ENCODE results near the gene MED27.

The MED27 gene

DNA sequence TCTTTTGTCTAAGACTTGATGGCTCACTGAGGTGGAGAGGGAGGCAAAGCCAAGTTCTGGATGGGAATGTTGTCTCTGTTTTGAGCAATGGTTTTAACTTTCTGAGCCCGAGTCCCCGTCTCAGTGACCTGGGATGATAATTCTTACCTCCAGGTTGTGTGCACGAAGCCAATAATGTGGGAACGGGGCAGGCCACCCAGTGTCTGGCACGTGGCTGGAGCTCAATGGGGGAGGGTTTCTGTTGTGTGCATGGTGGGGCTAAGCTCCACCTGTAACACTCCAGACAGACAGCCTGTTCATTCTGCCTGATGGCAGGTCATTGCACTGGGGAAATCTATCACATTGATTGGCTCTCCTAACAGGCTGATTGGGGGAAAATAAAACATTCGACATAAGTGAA is 45.1 kb upstream of the MED27 start:
- TF ChIP-seq, protein P1, sequence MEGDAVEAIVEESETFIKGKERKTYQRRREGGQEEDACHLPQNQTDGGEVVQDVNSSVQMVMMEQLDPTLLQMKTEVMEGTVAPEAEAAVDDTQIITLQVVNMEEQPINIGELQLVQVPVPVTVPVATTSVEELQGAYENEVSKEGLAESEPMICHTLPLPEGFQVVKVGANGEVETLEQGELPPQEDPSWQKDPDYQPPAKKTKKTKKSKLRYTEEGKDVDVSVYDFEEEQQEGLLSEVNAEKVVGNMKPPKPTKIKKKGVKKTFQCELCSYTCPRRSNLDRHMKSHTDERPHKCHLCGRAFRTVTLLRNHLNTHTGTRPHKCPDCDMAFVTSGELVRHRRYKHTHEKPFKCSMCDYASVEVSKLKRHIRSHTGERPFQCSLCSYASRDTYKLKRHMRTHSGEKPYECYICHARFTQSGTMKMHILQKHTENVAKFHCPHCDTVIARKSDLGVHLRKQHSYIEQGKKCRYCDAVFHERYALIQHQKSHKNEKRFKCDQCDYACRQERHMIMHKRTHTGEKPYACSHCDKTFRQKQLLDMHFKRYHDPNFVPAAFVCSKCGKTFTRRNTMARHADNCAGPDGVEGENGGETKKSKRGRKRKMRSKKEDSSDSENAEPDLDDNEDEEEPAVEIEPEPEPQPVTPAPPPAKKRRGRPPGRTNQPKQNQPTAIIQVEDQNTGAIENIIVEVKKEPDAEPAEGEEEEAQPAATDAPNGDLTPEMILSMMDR (IDR thresholded peaks at IDR 0.05), result no peak
- Mint-ChIP-seq H3K9me3 (no peaks in the 10 kb centered on the region), H3K4me3 (no peak overlapping the region), H3K27me3 (ENCODE audit: low read depth, poor library complexity) (peaks cover 68% of the 10 kb centered on the region), H3K36me3 (ENCODE audit: low read depth) (no peaks in the 10 kb centered on the region), H3K27ac (no peak overlapping the region), H3K4me1 (peaks cover 6% of the 10 kb centered on the region)
- no peak for DNase-seq

DNA sequence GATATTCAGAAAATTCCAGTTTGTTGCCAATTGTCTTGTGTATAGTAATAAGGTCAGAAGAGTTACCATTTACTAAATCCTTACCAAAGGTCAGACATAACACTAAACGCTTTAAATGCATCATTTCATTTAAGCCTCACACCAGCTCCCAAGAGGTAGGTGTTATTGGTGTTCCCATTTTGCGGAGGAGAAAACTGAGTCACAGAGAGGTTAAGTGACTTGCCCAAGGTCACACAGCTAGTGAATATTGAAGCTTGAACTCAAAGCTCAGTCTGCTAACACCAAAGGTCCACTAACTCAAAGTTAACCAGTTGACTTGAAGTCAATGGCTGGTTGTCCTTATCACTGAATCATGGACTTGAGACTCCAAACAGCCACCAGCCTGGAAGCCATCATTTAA is 41.4 kb upstream of the MED27 start:
- TF ChIP-seq, protein P1 (IDR thresholded peaks at IDR 0.05), result no peak
- peaks cover 79% of the 10 kb centered on the region for H3K27me3 Mint-ChIP-seq (ENCODE audit: low read depth, poor library complexity)
- H3K9me3 Mint-ChIP-seq, result no peaks in the 10 kb centered on the region
- DNase-seq, result no peak
- H3K4me3 Mint-ChIP-seq, result no peak overlapping the region
- no peak overlapping the region for H3K27ac Mint-ChIP-seq
- H3K4me1 Mint-ChIP-seq, result no peaks in the 10 kb centered on the region
- no peaks in the 10 kb centered on the region for H3K36me3 Mint-ChIP-seq (ENCODE audit: low read depth)

DNA sequence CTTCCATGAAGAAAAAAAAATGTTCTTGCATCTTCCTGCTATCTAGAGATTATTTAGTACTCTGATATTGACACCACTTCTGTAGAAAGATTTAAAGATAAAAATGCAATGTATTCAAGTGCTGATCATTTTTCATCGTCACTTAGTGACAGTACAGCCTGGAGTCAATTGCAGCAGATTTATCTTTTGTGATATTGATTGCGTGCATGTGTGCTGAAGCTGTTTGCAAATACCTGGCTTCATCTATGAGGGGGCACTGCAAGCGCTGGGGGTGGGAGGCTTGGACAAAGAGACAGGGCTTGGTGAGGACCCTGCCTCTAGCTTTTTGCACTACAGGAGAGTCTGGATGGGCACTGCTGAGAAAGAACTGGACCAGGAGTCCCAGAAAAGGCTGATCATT is 38.0 kb upstream of the MED27 start:
- Mint-ChIP-seq H3K27me3 (ENCODE audit: low read depth, poor library complexity) (peaks cover 73% of the 10 kb centered on the region), H3K27ac (no peak overlapping the region), H3K4me1 (no peaks in the 10 kb centered on the region), H3K9me3 (no peaks in the 10 kb centered on the region), H3K36me3 (ENCODE audit: low read depth) (no peaks in the 10 kb centered on the region), H3K4me3 (no peak overlapping the region)
- no peak for DNase-seq
- TF ChIP-seq, protein P1 (IDR thresholded peaks at IDR 0.05), result no peak

DNA sequence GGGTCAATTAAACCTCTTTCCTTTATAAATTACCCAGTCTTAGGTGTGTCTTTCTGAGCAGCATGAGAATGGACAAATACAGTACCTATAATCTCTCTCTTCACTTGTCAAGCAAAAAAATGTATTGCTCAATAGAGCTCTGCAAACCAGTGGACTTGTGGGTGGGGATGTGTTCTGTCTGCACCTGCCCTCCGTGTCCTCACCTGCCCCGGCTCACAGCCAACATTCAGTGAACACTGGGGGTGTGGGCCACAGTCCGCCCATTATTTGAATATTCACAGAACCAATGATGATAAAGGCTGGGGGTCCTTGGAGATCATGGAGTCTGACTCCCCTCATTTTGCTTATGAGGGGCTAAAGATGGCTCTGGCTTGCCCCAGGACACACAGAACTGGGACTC is 36.9 kb upstream of the MED27 start:
- H3K27me3 Mint-ChIP-seq (ENCODE audit: low read depth, poor library complexity), result peaks cover 73% of the 10 kb centered on the region

DNA sequence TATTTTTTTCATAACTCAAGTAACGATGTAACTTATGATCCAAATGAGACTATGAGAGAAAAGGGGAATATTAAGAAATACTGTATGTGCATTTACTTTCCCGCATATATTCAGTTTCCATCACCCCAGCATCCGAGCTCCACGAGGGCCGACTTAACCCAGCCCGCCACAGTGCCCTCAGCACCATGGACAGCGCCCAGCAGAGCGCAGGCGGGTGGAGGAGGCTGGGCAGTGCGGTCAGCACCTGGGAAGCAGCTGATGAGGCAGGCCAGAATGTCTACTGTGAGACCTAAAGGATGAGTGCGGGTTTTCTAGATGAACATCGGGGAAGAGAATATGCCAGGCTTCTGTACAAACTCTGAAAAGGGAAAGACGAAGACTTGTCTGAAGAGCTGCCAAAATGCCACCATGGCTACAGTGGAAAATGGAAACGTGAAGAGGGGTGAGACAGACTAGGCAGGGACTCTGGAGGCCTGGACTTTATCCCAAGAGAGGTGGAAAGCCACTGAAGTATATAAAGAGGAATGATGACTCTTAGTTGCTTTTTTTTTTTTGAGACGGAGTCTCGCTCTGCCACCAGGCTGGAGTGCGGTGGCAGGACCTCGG is 34.5 kb upstream of the MED27 start:
- TF ChIP-seq, protein P1 (IDR thresholded peaks at IDR 0.05), result no peak
- Mint-ChIP-seq H3K9me3 (no peaks in the 10 kb centered on the region), H3K4me1 (no peaks in the 10 kb centered on the region), H3K27ac (no peak overlapping the region), H3K4me3 (no peak overlapping the region), H3K27me3 (ENCODE audit: low read depth, poor library complexity) (peaks cover 84% of the 10 kb centered on the region), H3K36me3 (ENCODE audit: low read depth) (no peaks in the 10 kb centered on the region)
- peak; percentile 97 for DNase-seq

More for the DNA sequence above, 36.9 kb upstream of the MED27 start:
- Mint-ChIP-seq H3K27ac (no peak overlapping the region), H3K36me3 (ENCODE audit: low read depth) (no peaks in the 10 kb centered on the region), H3K4me1 (no peaks in the 10 kb centered on the region), H3K9me3 (no peaks in the 10 kb centered on the region), H3K4me3 (no peak overlapping the region)
- TF ChIP-seq, protein P1 (IDR thresholded peaks at IDR 0.05), result no peak
- DNase-seq, result no peak

DNA sequence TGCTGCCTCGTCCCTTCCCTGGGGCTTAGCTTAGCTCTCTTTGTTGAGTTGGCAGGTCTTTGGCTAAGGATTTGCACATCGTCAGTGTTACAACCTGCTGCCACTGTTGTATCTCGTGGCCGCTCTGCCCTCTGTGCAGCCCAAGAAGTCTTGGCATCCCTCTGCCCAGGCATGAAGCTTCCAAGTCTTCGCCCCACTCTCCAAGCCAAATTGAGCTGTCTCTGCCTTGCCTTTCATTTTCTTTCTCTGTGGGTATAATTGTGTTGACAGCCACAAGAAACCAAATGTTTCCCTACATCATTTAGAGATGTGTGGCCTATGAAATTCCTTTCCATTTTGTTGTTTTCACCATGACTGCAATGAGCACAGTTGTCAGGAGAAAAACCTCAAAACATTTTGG is 29.6 kb upstream of the MED27 start:
- H3K9me3 Mint-ChIP-seq, result no peaks in the 10 kb centered on the region
- peaks cover 84% of the 10 kb centered on the region for H3K27me3 Mint-ChIP-seq (ENCODE audit: low read depth, poor library complexity)
- TF ChIP-seq, protein P1 (IDR thresholded peaks at IDR 0.05), result no peak
- no peaks in the 10 kb centered on the region for H3K36me3 Mint-ChIP-seq (ENCODE audit: low read depth)
- H3K27ac Mint-ChIP-seq, result no peak overlapping the region
- H3K4me3 Mint-ChIP-seq, result no peak overlapping the region
- no peaks in the 10 kb centered on the region for H3K4me1 Mint-ChIP-seq
- DNase-seq, result no peak
